Amniotic stem cell (primary cell): Measurements from ENCODE around the gene NUBPL.
"Not testable (repeated sequence)": the region's sequence is repeated elsewhere in the genome, so short reads cannot be mapped to it uniquely, and the experiment has no call there.

ENCODE experiments used
- DNase-seq: peaks from one replicate; lab custom pipeline; 2025; lab: John Stamatoyannopoulos, UW

The NUBPL gene

DNA sequence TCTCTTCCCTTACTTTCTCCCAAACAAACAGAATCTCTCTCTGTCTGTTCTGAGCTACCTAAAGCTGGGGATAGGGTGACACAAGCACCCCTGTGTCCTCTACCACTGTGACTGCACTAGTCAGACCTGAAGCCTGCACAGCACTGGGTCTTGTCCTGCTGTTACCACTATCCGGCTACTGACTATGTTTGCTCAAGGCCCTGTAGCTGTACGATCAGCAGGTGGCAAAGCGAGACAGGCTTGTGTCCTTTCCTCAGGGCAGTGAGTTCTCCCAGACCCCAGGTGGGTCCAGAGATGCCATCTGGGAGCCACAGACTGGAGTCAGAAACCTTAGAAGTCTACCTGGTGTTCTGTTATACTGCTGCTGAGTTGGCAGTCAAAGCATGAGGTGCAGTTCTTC lies 116.4 kb downstream of the NUBPL start:
- no peak for DNase-seq

GRCh38 chr14:31678421-31679249 lies 117.4 kb downstream of the NUBPL start:
- DNase-seq, result no peak

GRCh38 chr14:31682768-31683167 lies 121.6 kb downstream of the NUBPL start:
- DNase-seq, result no peak

DNA sequence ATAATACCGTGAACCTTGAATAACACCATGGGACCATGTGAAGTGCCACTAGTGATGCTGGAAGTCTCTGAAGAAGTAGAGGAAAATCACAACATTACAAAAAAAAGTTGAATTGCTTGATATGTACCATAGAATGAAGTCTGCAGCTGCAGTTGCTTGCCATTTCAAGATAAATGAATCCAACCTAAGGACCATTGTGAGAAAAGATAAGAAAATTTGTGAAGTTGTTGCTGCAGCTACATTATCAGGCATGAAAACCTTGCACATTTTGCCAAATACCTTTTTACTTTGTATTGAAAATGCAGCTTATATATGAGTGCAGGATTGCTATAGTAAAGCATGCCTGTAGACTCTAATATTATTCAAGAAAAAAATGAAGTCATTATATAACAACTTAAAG lies 126.5 kb downstream of the NUBPL start:
- DNase-seq, result no peak

- no peak for DNase-seq
These were observed 128.9 kb downstream of the NUBPL start for GRCh38 chr14:31690056-31690455.

DNA sequence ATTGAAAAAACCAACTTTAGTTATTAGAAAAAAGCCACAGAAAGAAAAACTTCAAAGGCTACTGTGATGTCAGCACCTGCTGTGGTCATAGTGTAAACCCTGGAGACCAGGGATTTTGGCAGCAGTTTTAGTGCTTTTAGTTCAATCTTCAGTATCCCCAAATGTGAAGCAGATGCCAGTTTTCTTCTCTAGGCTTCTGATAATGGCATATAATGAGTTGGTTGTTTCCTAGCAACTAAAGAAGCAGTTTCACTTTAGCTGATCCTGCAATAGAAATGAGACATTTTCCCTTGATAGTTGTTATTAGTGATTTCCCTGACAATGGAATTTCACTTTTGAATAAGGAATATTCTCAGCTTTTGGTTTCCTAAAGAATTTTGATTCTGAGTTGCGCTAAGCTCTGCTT lies 131.2 kb downstream of the NUBPL start:
- DNase-seq, result no peak

GRCh38 chr14:31696378-31696777 lies 135.2 kb downstream of the NUBPL start:
- no peak for DNase-seq

- no peak for DNase-seq
These were observed 138.6 kb downstream of the NUBPL start for GRCh38 chr14:31699809-31700208.

- DNase-seq, result no peak
These were observed 139.3 kb downstream of the NUBPL start for GRCh38 chr14:31700282-31701074.

GRCh38 chr14:31702130-31702529 lies 140.9 kb downstream of the NUBPL start:
- DNase-seq, result no peak

GRCh38 chr14:31703056-31703455 lies 141.9 kb downstream of the NUBPL start:
- DNase-seq, result no peak

DNA sequence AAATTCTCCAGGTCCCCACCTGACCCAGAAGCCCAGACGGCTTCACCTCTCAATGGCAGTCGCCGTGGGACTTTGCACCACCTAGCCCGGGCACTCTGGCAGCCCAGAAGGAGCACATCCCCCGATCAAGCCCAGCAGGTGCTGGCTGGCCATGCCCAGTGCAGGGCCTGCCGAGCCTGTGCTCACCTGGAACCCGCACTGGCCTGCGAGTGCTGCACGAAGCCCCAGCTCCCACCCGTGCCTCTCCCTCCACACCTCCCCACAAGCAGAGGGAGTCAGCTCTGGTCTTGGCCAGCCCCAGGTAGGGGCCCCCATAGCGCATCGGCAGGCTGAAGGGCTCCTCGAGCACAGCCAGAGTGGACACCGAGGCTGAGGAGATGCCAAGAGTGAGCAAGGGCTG lies 144.5 kb downstream of the NUBPL start:
- no peak for DNase-seq

DNA sequence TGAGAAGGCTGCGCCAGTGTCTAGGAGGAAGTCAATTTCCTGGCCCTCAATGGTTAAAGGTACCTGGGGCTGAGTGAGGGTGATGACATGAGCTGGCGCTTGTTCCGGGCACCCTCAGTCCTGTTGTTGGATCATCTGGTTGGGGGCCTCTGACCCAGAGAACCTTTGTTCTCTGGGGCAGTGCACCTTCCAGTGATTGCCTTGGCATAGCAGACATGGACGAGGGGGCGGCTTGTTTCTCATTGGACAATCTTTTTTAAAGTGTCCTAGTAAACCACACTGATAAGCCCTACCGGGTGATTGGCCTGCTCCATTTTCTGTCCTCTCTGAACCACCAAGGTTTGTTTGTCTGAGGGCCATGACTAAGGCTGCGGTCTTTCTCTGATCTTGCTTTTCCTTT lies 147.5 kb downstream of the NUBPL start:
- DNase-seq, result not testable (repeated sequence)

DNA sequence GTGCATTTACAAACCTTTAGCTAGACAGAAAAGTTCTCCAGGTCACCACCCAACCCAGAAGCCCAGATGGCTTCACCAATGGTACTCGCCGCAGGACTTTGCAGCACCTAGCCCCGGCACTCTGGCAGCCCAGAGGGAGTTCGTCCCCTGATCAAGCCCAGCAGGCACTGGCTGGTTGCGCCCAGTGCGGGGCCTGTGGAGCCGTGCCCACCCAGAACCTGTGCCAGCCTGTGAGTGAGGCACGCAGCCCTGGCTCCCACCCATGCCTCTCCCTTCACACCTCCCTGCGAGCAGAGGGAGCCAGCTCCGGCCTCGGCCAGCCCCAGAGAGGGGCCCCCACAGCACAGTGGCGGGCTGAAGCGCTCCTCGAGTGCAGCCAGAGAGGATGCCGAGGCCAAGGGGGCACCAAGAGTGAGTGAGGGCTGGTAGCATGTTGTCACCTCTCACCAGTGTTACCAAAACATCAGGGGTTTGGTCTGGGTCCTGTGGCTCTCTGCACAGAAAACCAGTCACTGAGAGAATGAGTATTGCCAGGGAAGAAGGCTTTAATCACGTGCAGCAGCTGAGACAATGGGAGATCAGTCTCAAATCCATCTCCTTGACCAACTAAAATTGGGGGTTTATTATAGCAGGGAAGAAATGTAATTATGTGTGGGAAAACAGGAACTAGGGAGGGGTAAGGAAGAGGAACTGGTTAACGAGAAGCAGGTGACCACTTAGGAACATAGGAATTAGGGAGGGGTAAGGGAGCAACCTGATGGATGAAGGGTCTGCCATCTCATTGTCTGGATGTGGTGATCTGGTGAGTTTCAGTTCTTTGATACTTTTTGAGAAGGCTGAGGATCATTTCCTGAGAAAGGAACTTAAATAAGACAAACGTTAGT lies 151.3 kb downstream of the NUBPL start:
- no peak for DNase-seq

- no peak for DNase-seq
These were observed 155.0 kb downstream of the NUBPL start for GRCh38 chr14:31716208-31716607.

- no peak for DNase-seq
These were observed 156.3 kb downstream of the NUBPL start for GRCh38 chr14:31717294-31718085.

GRCh38 chr14:31718585-31718984 lies 157.4 kb downstream of the NUBPL start:
- no peak for DNase-seq

GRCh38 chr14:31718985-31719384 lies 157.8 kb downstream of the NUBPL start:
- no peak for DNase-seq

GRCh38 chr14:31726337-31726736 lies 165.1 kb downstream of the NUBPL start:
- DNase-seq, result no peak

DNA sequence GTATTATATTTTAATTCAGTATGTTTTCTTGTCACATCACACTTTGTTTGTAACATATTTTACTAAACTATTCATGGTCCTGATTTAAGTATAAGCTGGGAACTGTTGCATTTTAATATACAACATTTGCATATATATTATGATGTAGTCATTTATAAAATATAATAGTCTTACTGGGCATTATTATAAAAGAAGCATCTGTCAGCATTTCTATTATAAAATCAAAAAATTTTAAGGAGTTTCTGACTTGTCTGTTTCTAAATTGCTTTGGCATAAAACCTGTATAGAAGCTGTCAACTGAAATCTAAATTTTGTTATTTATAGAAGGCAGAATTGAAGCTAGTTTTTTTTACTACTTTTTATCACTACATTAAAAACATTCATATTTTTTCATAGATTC lies 166.6 kb downstream of the NUBPL start:
- no peak for DNase-seq

GRCh38 chr14:31740688-31741087 lies 179.5 kb downstream of the NUBPL start:
- no peak for DNase-seq

GRCh38 chr14:31745741-31746140 lies 184.5 kb downstream of the NUBPL start:
- DNase-seq, result no peak
